ENCODE results near the gene CACNA1I.

Gene CACNA1I

DNA sequence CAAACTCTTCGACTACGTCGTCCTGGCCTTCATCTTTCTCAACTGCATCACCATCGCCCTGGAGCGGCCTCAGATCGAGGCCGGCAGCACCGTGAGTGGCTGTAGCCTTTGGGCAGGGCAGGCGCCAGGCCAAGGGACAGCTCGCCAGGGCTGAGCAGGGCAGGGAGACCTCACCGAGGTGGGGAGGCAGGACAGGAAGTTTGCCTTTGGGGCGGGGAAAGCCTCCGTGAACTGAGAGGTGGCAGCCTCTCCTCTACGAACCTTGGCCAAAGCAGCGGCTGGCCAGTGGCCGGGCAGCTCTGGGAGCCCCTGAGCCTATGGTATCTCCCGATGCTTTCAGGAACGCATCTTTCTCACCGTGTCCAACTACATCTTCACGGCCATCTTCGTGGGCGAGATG, 93.2 kb downstream of the CACNA1I start:
- H3K27ac ChIP-seq (ENCODE audit: extremely low read depth, low read depth, low read length): no peak overlapping the region
- no peaks in the 10 kb centered on the region for H3K4me1 ChIP-seq (ENCODE audit: control insufficient read depth, insufficient read depth, low read length)
- no peaks in the 10 kb centered on the region for H3K36me3 ChIP-seq (ENCODE audit: control insufficient read depth in 2 of 2, insufficient read depth in 1 of 2, low read length in 2 of 2)
- TF ChIP-seq ZFHX2 (tag by site-specific recombination; conservative IDR thresholded peaks at IDR 0.05) (no peak), GFI1B (tag by site-specific recombination; IDR thresholded peaks at IDR 0.05) (no peak), RBAK (tag by site-specific recombination; IDR thresholded peaks at IDR 0.05) (no peak), ZNF202 (tag by site-specific recombination; IDR thresholded peaks at IDR 0.05; ENCODE audit: borderline replicate concordance) (no peak), ZNF837 (tag by site-specific recombination; IDR thresholded peaks at IDR 0.05) (no peak), ZNF426 (tag by site-specific recombination; IDR thresholded peaks at IDR 0.05) (no peak), ZFP3 (tag by site-specific recombination; IDR thresholded peaks at IDR 0.05; ENCODE audit: low read depth) (no peak), MYNN (tag by site-specific recombination; IDR thresholded peaks at IDR 0.05; ENCODE audit: borderline replicate concordance) (no peak)
- TF ChIP-seq, protein P1, sequence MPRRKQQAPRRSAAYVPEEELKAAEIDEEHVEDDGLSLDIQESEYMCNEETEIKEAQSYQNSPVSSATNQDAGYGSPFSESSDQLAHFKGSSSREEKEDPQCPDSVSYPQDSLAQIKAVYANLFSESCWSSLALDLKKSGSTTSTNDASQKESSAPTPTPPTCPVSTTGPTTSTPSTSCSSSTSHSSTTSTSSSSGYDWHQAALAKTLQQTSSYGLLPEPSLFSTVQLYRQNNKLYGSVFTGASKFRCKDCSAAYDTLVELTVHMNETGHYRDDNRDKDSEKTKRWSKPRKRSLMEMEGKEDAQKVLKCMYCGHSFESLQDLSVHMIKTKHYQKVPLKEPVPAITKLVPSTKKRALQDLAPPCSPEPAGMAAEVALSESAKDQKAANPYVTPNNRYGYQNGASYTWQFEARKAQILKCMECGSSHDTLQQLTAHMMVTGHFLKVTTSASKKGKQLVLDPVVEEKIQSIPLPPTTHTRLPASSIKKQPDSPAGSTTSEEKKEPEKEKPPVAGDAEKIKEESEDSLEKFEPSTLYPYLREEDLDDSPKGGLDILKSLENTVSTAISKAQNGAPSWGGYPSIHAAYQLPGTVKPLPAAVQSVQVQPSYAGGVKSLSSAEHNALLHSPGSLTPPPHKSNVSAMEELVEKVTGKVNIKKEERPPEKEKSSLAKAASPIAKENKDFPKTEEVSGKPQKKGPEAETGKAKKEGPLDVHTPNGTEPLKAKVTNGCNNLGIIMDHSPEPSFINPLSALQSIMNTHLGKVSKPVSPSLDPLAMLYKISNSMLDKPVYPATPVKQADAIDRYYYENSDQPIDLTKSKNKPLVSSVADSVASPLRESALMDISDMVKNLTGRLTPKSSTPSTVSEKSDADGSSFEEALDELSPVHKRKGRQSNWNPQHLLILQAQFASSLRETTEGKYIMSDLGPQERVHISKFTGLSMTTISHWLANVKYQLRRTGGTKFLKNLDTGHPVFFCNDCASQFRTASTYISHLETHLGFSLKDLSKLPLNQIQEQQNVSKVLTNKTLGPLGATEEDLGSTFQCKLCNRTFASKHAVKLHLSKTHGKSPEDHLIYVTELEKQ (tag by site-specific recombination; IDR thresholded peaks at IDR 0.05; ENCODE audit: borderline replicate concordance): no peak
- H3K4me3 ChIP-seq (ENCODE audit: low read depth, low read length): no peak overlapping the region
- POLR2A ChIA-PET: no interaction called here
- CTCF ChIA-PET: interaction anchor here (0.5 kb wide), 1 partner anchor 26 kb away, joined by 3 read pairs; no protein-coding TSS in a partner anchor
- H3K9me3 ChIP-seq (ENCODE audit: control insufficient read depth, insufficient read depth, low read depth, low read length): no peaks in the 10 kb centered on the region

DNA sequence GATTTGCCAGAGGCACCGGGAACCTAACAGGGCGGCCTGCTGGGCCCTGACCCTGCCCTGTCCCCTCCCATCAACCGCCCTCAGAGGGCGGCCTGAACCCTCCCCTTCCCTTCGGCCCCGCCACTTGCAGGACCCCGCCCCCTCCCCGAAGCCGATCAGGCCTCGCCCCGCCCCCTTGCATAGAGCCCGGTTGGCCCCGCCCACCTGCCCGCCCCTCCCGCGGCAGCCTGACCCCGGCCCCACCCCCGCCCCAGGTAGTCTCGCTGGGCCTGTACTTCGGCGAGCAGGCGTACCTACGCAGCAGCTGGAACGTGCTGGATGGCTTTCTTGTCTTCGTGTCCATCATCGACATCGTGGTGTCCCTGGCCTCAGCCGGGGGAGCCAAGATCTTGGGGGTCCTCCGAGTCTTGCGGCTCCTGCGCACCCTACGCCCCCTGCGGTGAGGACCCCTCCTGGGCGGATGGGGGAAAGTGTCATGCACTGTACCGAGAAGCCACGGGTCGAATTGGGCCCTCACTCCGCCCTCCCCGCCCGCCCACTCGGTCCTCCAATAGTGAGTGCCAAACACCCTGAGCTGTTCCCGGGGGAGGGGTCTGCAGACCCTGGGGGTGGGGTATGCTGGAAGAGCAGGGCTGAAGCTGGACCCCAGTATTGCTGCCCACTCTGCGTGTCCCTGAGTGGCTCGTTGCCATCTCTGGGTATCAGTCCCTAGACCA, 94.1 kb downstream of the CACNA1I start:
- ChIA-PET CTCF (interaction anchor here (0.9 kb wide), 1 partner anchor 9 kb away, joined by 4 read pairs; no protein-coding TSS in a partner anchor), POLR2A (no interaction called here)
- H3K36me3 ChIP-seq (ENCODE audit: control insufficient read depth in 2 of 2, insufficient read depth in 1 of 2, low read length in 2 of 2): no peaks in the 10 kb centered on the region

DNA sequence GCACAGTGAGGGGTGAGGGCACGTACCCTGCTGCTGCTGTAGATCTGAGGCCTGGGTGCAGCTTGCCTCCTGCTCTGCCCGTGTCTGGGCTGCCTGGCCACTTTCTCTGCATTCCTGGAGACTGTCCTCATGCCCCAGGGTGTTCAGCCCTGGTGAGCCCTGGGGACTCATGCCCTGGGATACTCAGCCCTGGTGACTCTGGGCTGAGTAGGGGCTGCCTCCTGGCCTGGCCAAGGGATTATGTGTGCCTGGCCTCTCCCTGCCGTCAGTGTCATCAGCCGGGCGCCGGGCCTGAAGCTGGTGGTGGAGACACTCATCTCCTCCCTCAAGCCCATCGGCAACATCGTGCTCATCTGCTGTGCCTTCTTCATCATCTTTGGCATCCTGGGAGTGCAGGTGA, 94.7 kb downstream of the CACNA1I start:
- H3K4me3 ChIP-seq (ENCODE audit: low read depth, low read length): no peak overlapping the region
- ChIA-PET POLR2A (no interaction called here), CTCF (interaction anchor here (0.9 kb wide), 1 partner anchor 9 kb away, joined by 4 read pairs; no protein-coding TSS in a partner anchor)
- H3K27ac ChIP-seq (ENCODE audit: extremely low read depth, low read depth, low read length): no peak overlapping the region
- TF ChIP-seq, protein P1 (tag by site-specific recombination; IDR thresholded peaks at IDR 0.05; ENCODE audit: borderline replicate concordance): no peak
- TF ChIP-seq ZBTB17 (tag by site-specific recombination; IDR thresholded peaks at IDR 0.05): peak; percentile 50; the same call in 1 of the 2 replicates
- no peaks in the 10 kb centered on the region for H3K9me3 ChIP-seq (ENCODE audit: control insufficient read depth, insufficient read depth, low read depth, low read length)
- no peaks in the 10 kb centered on the region for H3K36me3 ChIP-seq (ENCODE audit: control insufficient read depth in 2 of 2, insufficient read depth in 1 of 2, low read length in 2 of 2)
- H3K4me1 ChIP-seq (ENCODE audit: control insufficient read depth, insufficient read depth, low read length): no peaks in the 10 kb centered on the region

More for the DNA sequence above, 94.1 kb downstream of the CACNA1I start:
- H3K27ac ChIP-seq (ENCODE audit: extremely low read depth, low read depth, low read length): no peak overlapping the region
- no peak overlapping the region for H3K4me3 ChIP-seq (ENCODE audit: low read depth, low read length)
- no peaks in the 10 kb centered on the region for H3K4me1 ChIP-seq (ENCODE audit: control insufficient read depth, insufficient read depth, low read length)
- H3K9me3 ChIP-seq (ENCODE audit: control insufficient read depth, insufficient read depth, low read depth, low read length): no peaks in the 10 kb centered on the region
- TF ChIP-seq TRIM28 (IDR thresholded peaks at IDR 0.05; ENCODE audit: borderline replicate concordance, low read length) (no peak), ZIC2 (tag by site-specific recombination; IDR thresholded peaks at IDR 0.05) (no peak), ZNF610 (tag by site-specific recombination; IDR thresholded peaks at IDR 0.05; ENCODE audit: borderline replicate concordance) (no peak), ZBTB1 (tag by site-specific recombination; IDR thresholded peaks at IDR 0.05) (no peak), ZNF341 (tag by site-specific recombination; IDR thresholded peaks at IDR 0.05; ENCODE audit: low read depth) (0 out of 2 replicates have a peak, but pooled peaks have one; percentile 24), HOXA7 (CRISPR knock-in tag; IDR thresholded peaks at IDR 0.05; ENCODE audit: borderline replicate concordance) (no peak), SCRT2 (tag by site-specific recombination; IDR thresholded peaks at IDR 0.05) (no peak), ZNF707 (tag by site-specific recombination; IDR thresholded peaks at IDR 0.05) (no peak), ZNF768 (tag by site-specific recombination; IDR thresholded peaks at IDR 0.05) (no peak), ZNF132 (tag by site-specific recombination; IDR thresholded peaks at IDR 0.05; ENCODE audit: borderline replicate concordance) (no peak), KLF1 (tag by site-specific recombination; IDR thresholded peaks at IDR 0.05) (peak; percentile 39; the same call in 1 of the 2 replicates), ZNF169 (tag by site-specific recombination; IDR thresholded peaks at IDR 0.05) (no peak)

All from HEK293 (cell line).